ENCODE data around the gene ABHD17C. TPM values are rescaled to one million over a fixed set of nuclear protein-coding genes. Genes with fewer than 3 reads are reported as not detected.
A peak's percentile ranks its signal among the peaks of the same experiment; 100 is the strongest.

The ABHD17C gene
- total RNA-seq, 1 donor from 2014 or later = 7.5 TPM

DNA sequence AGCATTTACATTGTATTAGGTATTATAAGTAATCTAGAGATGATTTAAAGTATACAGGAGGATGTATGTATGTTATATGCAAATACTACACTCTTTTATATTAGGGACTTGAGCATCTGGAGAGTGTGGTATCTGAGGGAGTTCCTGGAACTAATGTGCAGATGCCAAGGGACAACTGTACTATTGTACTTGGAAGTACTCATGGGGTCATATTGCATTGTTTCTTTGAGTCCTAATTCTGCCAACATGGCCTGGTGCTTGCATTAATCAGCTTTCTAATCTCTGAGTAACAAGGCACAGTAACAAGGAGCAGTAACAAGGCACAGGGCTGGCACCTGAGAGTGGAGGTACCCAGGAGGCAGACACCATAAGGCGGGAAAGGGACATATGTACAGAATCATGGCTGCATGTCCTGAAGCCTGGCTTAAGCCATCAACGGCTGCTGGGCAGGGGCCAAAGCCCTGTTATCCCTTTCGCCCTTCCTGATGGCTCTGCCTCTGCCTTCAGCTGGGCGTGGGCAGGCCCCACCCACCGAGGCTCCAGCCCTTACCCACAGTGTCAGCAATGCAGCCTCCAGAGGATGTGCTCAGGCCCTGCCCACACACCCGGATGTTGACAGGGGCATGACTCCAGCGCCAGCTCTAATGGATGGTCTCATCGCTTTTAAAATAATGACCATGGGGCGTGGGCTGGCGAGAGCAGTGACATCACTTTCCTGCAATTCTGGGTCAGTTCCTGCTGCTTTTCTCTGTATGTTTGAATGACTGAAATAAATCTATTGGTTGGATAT, 107.0 kb downstream of the ABHD17C start:
- ATAC-seq = peak; percentile 64
- peak; percentile 29 for DNase-seq
- intact Hi-C loops (cut with micrococcal nuclease) = no loop called here

GRCh38 chr15:80803580-80804525, 108.7 kb downstream of the ABHD17C start:
- DNase-seq (no peak), ATAC-seq (no peak)
- intact Hi-C loops (cut with micrococcal nuclease) = no loop called here

DNA sequence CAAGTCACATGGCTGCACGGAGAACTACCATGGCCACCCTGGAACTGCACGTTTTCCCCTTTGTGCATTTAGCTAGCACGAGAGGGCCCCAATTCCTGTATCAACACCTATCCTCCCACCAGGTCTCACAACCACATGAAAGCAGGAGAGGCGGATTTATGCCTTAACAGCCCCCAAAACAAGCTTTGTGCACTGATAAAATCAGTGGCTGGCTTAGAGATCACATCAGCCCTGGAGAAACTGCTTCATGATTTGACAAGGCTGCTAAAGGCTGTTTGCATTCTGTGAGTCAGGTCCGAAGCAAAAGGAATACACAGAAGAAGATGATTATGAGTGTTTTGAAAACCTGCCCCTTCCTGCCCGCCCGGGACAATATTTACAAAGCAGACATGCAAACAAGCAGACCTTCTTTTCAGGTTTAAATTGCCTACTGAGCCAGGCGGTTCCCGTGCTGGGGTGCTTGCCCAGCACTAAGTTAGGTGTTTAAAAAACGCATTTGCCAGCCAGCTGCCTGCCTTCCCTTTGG, 109.9 kb downstream of the ABHD17C start:
- DNase-seq (no peak), ATAC-seq (no peak)
- intact Hi-C loops (cut with micrococcal nuclease) = no loop called here

Other genes starting within 250 kb of the ABHD17C start
- gene CEMIP, start 84.1 kb downstream of the ABHD17C start, total RNA-seq = not detected